Erythroblast (primary cell): Measurements from ENCODE around the gene LIN9.
"Not testable (repeated sequence)": the region's sequence is repeated elsewhere in the genome, so short reads cannot be mapped to it uniquely, and the experiment has no call there.

Source experiments
- DNase-seq, 2 experiments: peaks; one replicate each; lab custom pipeline; 2025; lab: John Stamatoyannopoulos, UW
- GATA1 ChIP-seq: IDR thresholded peaks from 2 replicates; pipeline ENCODE4 v1.6.1; 2011; ENCODE audit warnings: low read depth, mild to moderate bottlenecking, control low read depth, low read length, moderate library complexity
- POLR2A ChIP-seq: IDR thresholded peaks from 2 replicates; pipeline ENCODE4 v1.6.1; 2011; ENCODE audit warnings: mild to moderate bottlenecking, low read length

The LIN9 gene

DNA sequence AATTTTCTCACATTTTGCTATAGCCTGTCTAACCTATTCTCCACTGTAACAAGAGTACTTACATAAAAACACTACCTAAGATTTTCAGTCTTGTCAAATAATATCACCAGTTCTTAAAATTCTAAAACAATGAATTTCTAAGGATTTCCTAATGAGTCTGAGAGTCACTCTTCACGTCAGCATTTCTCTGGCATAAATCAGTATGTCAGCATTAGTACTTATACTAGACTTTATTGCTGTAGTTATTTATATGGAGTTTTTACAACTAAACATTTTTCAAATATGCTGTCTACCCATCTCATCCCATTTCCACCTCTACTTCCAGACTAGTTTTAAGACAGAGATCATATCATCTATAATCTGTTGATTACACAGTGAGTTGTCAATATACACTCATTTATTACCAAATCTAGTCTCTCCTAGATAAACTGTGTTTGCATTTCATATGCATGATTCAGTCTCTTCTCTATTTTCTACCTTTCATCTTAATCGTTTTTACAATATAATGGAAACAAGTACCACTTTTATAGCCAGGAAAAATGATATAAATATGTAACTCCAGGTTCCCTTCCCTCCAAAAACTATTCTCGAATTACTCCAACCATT is 32.8 kb downstream of the LIN9 start:
- no peak for DNase-seq
- TF ChIP-seq POLR2A (no peak), GATA1 (no peak)

DNA sequence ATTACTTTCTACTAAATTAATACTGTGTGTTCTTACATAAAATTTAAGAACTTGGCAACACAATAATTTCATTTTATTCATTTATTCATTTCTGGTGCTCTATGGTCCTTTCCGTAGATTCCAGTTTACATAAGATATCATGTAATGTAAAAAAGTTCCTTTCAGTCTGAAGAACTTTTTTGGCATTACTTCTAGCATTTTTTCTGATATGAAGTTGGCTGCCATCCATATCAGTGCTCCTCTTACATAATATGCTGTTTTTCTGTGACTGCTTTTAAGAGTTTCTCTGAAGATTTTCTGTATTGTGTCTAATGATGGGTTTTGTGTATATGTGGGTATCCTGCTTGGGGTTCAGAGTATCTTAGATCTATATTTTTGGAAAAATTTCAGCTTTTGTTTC is 34.8 kb downstream of the LIN9 start:
- TF ChIP-seq GATA1 (no peak), POLR2A (no peak)
- peak; percentile 44 to 70 for DNase-seq

GRCh38 chr1:226272233-226272902 is 36.6 kb downstream of the LIN9 start:
- not testable (repeated sequence) for DNase-seq

- DNase-seq = no peak
- TF ChIP-seq GATA1 = no peak
- no peak for TF ChIP-seq POLR2A
These were observed 40.4 kb downstream of the LIN9 start for GRCh38 chr1:226268421-226269124.

- DNase-seq = no peak
- no peak for TF ChIP-seq POLR2A
- TF ChIP-seq GATA1 = no peak
These were observed 47.1 kb downstream of the LIN9 start for GRCh38 chr1:226261818-226262217.

DNA sequence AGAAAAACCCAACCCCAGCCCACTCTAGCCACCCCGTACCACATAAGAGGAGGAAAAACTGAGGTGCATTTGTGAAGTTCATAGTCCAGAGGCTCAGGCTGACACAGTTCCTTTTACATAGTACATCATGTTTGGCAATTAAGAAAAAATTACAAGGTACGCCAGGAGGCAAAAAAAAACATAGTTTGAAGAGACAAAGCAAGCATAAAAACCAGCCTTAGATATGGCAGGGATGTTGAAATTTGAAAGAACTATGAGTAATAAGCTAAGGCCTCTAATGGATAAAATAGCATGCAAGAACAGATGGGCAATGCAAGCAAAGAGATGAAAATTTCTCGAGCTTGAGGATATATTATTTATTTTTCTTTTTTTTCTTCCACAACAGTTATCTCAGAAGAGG is 53.6 kb downstream of the LIN9 start:
- TF ChIP-seq POLR2A (no peak), GATA1 (no peak)
- no peak for DNase-seq

DNA sequence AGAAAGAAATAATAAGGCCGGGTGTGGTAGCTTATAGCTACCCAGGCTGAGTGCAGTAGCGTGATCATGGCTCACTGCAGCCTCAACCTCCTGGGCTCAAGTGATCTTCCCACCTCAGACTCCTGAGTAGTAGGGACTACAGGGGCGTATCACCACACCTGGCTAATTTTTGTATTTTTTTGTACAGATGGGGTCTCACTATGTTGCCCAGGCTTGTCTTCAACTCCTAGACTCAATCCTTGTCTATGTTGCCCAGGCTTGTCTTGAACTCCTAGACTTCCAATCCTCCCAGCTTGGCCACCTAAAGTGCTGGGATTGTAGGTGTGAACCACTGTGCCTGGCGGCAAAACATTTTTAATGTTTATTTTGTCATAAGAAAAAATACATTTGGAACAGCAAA is 55.0 kb downstream of the LIN9 start:
- TF ChIP-seq POLR2A (no peak), GATA1 (no peak)
- no peak for DNase-seq

- DNase-seq = not testable (repeated sequence)
These were observed 56.1 kb downstream of the LIN9 start for GRCh38 chr1:226252841-226253240.

- TF ChIP-seq GATA1 = no peak
- TF ChIP-seq POLR2A = no peak
- no peak for DNase-seq
These were observed 58.5 kb downstream of the LIN9 start for GRCh38 chr1:226250511-226250910.

DNA sequence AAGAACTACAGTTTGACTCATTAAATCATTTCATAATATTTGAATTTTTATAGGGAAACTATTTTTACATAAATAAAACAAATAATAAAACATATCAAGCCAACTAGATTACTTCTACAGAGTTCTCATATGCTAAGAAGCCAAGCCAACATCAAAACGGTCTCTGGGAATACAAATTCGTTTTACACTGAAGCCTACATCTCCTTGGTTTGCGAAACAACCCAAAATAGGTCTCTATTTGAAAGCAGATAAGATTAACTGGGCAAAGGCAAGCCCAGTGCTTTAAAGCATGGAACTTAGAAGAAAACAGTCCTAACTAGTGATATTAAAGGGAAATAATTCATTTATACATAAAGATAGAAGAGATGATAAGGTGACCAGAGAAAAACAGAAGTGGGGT is 60.2 kb downstream of the LIN9 start:
- no peak for DNase-seq
- no peak for TF ChIP-seq GATA1
- TF ChIP-seq POLR2A = no peak

- no peak for DNase-seq
- TF ChIP-seq POLR2A (no peak), GATA1 (no peak)
These were observed 60.9 kb downstream of the LIN9 start for GRCh38 chr1:226248091-226248490.

GRCh38 chr1:226239421-226239820 is 69.5 kb downstream of the LIN9 start:
- TF ChIP-seq POLR2A (no peak), GATA1 (no peak)
- no peak for DNase-seq

DNA sequence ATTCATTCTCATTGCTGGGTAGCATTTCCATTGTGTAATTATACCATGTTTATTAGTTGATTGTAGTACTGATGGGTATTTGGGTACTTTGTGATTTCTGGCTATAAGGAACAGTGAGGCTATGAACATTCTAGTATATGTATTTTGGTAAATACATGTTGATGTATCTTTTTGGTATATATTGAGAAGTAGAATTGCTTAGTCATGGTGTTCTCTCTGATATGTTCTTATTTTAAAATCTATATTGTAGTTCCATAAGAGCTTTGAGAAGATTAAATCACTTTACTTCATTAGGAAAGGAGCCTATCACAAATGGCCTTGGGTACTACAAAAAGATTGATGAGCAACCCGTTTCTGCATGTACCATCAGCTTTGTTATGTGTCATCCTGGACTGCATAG is 72.1 kb downstream of the LIN9 start:
- no peak for TF ChIP-seq GATA1
- TF ChIP-seq POLR2A = no peak
- DNase-seq = no peak

DNA sequence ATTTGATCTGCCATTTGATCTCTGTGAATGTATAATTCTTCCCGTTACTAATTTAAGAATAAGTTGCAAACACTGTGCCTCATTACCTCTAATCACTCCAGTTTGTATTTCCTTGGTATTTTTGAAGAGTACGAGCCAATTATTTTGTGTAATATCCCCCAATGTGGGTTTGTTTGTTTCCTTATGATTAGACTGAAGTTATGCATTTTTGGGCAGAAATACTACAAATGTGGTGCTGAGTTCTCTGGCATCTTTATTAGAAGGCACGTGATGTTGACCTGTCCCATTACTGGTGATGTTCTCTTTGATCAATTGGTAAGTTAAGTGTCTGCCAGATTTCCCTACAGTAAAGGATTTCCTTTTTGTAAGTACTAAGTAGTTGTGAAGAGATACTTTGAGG is 75.2 kb downstream of the LIN9 start:
- TF ChIP-seq POLR2A (no peak), GATA1 (no peak)
- no peak for DNase-seq
